Sciatic nerve (tissue), 2 donors: ENCODE results near the gene ATP6V0A4. TPM values are rescaled to one million over a fixed set of nuclear protein-coding genes. Genes with fewer than 3 reads are reported as not detected.

Experiments
- ATAC-seq: fragments of 200-7000 bp; cut with Tn5 transposase; one replicate; pipeline ENCODE4 v1.9.1; 2020; ENCODE audit warnings: mild to moderate bottlenecking, moderate library complexity
- DNase-seq: peaks from one replicate; pipeline ENCODE4 v3.0.0-alpha.2; 2020; ENCODE audit warnings: low spot score
- intact Hi-C: fragments of 100-400 bp; cut with DNase I; formaldehyde crosslinking; loops from one replicate; pipeline ENCODE4 v1.14.2; 2022
- total RNA-seq: library from RNA; stranded (reverse); fragmentation: NEBNext Ultra II Directional; extraction: Animal tissue kit (Norgen Biotek cat#: 25700); gene quantifications from one replicate; pipeline ENCODE4 v1.2.1, GENCODE V29; 2021
- donor health status: DM: no; HTN: no; CAD: no.
- donor health status: DM: no; HTN: no; CAD: no.

ATP6V0A4 gene
- total RNA-seq, 1 donor from 2014 or later: not detected

- DNase-seq: no peak
- intact Hi-C loops: no loop called here
- ATAC-seq: no peak
Observed at GRCh38 chr7:138669364-138669763, 128.6 kb downstream of the ATP6V0A4 start.

- intact Hi-C loops: no loop called here
- ATAC-seq: no peak
- DNase-seq: no peak
Observed at GRCh38 chr7:138668946-138669345, 129.1 kb downstream of the ATP6V0A4 start.

- ATAC-seq: no peak
- DNase-seq: no peak
- intact Hi-C loops: no loop called here
Observed at GRCh38 chr7:138668229-138668596, 129.8 kb downstream of the ATP6V0A4 start.

- DNase-seq (no peak), ATAC-seq (no peak)
- intact Hi-C loops: no loop called here
Observed at GRCh38 chr7:138667535-138668228, 130.3 kb downstream of the ATP6V0A4 start.

GRCh38 chr7:138666385-138666784 is 131.6 kb downstream of the ATP6V0A4 start:
- DNase-seq: no peak
- no peak for ATAC-seq
- intact Hi-C loops: no loop called here

GRCh38 chr7:138665669-138666140 is 132.3 kb downstream of the ATP6V0A4 start:
- DNase-seq: no peak
- no peak for ATAC-seq
- intact Hi-C loops: no loop called here

- DNase-seq: no peak
- ATAC-seq: no peak
- intact Hi-C loops: no loop called here
Observed at GRCh38 chr7:138665249-138665648, 132.7 kb downstream of the ATP6V0A4 start.

GRCh38 chr7:138663725-138664710 is 134.0 kb downstream of the ATP6V0A4 start:
- no peak for DNase-seq
- ATAC-seq: no peak

GRCh38 chr7:138662991-138663320 is 135.0 kb downstream of the ATP6V0A4 start:
- DNase-seq (no peak), ATAC-seq (no peak)
- intact Hi-C loops: no loop called here

More at GRCh38 chr7:138663725-138664710, 134.0 kb downstream of the ATP6V0A4 start:
- intact Hi-C loops: no loop called here

GRCh38 chr7:138662076-138662990 is 135.7 kb downstream of the ATP6V0A4 start:
- ATAC-seq (no peak), DNase-seq (no peak)
- intact Hi-C loops: no loop called here

GRCh38 chr7:138661069-138661635 is 136.8 kb downstream of the ATP6V0A4 start:
- DNase-seq (no peak), ATAC-seq (no peak)
- intact Hi-C loops: no loop called here

- intact Hi-C loops: no loop called here
- DNase-seq (no peak), ATAC-seq (no peak)
Observed at GRCh38 chr7:138658889-138659288, 139.1 kb downstream of the ATP6V0A4 start.

GRCh38 chr7:138657854-138658386 is 140.1 kb downstream of the ATP6V0A4 start:
- ATAC-seq: no peak
- DNase-seq: no peak
- intact Hi-C loops: no loop called here

- no peak for ATAC-seq
- DNase-seq: no peak
- intact Hi-C loops: no loop called here
Observed at GRCh38 chr7:138656952-138657351, 141.0 kb downstream of the ATP6V0A4 start.

Other genes starting within 250 kb of the ATP6V0A4 start
- not detected for gene SVOPL, start 96.8 kb downstream of the ATP6V0A4 start, total RNA-seq
- gene TMEM213, start 202 bp downstream of the ATP6V0A4 start, total RNA-seq: not detected
- gene KIAA1549, start 183.2 kb upstream of the ATP6V0A4 start, total RNA-seq: 5.2 TPM
- 19.7 TPM for gene ZC3HAV1L, start 237.8 kb upstream of the ATP6V0A4 start, total RNA-seq